ENCODE measurements around the gene CYP2R1.
"Not testable (repeated sequence)": the region's sequence is repeated elsewhere in the genome, so short reads cannot be mapped to it uniquely, and the experiment has no call there.

Gene CYP2R1

DNA sequence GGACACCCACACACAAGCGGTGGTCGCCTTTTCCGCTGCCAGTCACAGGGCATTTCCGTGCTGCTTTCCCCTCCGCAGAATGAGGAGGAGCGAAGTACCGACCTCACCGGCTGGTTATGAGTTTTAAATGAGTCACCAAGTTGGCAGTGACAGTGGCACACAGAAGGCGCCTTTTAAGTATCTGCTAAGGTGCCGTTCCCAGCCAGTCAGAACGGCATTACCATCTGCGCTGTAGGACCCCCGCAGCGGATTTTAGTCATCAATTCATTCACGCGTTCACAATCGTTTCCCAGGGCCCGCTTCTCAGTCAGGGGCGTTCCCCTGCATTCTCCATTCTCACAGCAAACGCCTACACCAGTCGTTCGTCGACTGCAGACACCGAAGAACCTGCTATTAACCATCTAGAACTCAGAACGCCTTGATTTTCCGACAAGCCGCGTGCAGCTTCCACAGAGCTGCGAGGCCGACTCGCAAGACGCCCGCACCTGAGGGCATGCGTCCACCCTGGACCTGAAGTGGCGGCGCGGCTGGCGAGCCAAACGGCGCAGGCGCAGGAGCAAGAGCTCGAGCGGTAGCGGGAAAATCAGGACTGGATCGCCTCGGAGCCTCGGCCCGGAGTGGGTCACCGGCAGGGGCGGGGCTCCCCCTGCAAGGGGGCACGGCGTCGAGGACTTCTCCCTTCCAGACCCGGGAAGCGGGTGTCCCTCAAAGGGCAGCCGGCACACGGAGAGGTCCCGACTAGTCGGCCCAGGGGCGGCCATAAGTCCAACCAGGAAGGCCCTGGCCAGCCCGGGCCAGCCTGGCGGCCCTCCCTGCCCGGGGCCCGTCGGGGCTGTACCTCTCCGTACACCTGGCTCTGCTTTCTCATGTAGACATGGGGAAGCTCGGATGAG is 642 bp downstream of the CYP2R1 start:
- peak; percentile 62 for DNase-seq

GRCh38 chr11:14886513-14886912 is 5.5 kb downstream of the CYP2R1 start:
- no peak for DNase-seq

DNA sequence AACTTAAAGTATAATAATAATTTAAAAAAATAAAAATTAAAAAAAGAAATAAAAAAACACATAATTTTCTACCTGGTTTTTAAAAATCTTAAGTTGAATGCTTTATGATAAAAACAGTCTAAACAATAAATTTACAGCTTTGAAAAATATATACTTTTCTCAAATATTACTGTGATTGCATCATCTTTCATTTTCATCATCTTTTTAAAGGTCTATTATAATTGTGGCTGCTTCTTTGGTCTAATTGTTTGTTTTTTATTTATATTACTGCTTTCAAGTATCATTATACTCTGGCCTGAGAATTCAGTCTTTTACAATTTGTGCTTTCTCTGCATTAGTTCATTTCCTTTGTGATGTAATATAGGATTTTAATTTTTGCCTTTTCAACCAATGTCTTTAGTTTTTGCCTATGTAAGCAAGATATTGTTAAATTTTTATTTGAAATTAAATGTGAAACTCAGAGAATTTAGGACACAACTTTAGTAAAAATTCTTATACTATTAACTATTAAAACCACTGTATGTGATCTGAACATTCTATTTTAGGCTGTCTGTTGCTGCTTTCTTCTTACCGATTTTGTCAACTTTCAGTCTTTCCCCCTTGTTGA is 7.3 kb downstream of the CYP2R1 start:
- no peak for DNase-seq

GRCh38 chr11:14883683-14884082 is 8.3 kb downstream of the CYP2R1 start:
- not testable (repeated sequence) for DNase-seq

DNA sequence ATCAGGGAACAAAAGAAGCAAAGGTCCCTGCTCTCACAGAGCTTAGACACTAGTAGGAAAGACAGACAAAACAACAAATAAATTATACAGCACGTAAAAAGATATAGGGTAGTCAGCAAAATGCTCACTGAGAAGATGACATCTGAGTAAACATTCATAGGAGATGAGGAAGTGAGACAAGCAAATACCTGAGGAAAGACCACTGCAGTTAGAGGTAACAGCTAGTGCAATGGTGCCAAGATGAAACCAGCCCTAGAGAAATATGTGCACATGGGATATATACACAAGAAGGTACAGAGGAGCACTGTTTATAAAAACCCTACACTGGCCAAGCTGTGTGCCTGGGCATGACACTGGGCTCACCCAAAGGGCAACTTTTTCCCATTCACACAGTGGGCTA is 9.8 kb downstream of the CYP2R1 start:
- no peak for DNase-seq

- no peak for DNase-seq
Measured at GRCh38 chr11:14881576-14882193, 10.3 kb downstream of the CYP2R1 start.

- DNase-seq = no peak
Measured at GRCh38 chr11:14875163-14875562, 16.9 kb downstream of the CYP2R1 start.

- no peak for DNase-seq
Measured at GRCh38 chr11:14873632-14874031, 18.4 kb downstream of the CYP2R1 start.

DNA sequence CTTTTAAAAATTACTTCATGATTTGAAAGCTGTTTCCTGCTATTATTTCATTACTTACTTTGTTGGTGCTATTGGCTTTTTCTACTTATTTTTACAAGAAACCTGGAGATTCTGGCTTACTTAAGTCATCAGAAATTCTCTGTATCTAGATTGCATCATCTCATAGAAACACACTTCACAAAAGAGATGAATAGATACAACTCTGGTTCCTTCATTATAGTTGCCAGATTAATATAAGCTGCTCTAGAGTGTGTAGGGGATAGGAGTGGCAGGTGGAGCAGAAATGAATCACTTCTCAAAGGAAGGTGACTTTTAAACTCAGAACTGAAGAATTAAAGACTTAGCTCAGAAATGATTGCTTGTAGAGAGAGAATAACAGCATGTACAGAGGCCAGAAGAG is 20.0 kb downstream of the CYP2R1 start:
- DNase-seq = no peak

GRCh38 chr11:14863775-14864174 is 28.3 kb downstream of the CYP2R1 start:
- DNase-seq = not testable (repeated sequence)

DNA sequence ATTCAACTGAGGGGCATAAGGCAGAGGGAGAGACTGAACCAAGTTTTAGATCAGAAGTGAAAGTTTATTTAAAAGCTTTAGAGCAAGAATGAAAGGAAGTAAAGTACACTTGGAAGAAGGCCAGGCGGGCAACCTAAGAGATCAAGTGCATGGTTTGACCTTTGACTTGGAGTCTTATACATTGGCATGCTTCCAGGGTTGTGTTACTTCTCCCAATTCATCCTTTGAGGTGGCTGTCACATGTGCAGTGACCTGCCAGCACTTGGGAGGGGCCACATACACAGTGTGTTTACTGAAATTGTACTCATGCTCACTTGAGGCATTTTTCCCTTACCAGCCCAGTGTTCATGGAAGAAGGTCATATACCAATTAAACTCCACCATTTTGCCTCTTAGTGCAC is 30.4 kb downstream of the CYP2R1 start:
- no peak for DNase-seq

DNA sequence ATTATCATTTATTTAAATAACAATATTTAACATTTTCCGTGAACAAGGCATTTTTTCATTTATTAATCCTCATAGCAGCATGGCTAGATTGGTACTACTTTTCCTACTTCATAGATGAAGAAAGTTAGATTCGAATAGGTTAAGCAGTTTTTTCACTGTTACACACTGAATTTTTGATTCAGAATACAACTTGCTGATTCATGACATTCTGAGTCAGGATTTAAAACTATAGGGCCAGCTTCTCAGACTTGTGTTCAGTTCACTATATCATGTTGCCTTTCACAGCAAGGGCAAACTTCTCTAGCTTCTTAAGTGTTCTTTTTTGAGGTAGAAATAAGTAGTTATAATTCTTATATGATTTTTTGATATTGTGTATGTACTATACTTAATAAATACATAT is 31.5 kb downstream of the CYP2R1 start:
- DNase-seq = no peak

DNA sequence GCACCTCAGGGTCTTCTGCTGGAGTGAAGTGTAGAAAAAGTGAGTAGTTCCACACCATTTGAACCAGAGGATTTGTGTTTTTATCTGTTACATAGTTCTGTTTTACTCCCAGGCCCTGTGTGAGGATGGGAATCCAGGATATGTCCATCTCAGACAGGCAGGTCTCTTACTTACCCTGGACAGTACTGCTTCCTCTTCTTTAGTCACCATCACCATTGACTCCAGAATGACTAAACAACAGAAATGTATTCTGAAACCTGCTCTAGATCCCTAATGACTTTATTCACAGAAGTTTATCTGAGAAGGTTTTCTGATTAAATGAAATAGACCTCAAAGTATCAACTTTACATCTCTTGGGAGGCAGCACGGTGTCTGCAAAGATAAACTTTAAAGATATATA is 33.6 kb downstream of the CYP2R1 start:
- no peak for DNase-seq

- no peak for DNase-seq
Measured at GRCh38 chr11:14857621-14858020, 34.4 kb downstream of the CYP2R1 start.

DNA sequence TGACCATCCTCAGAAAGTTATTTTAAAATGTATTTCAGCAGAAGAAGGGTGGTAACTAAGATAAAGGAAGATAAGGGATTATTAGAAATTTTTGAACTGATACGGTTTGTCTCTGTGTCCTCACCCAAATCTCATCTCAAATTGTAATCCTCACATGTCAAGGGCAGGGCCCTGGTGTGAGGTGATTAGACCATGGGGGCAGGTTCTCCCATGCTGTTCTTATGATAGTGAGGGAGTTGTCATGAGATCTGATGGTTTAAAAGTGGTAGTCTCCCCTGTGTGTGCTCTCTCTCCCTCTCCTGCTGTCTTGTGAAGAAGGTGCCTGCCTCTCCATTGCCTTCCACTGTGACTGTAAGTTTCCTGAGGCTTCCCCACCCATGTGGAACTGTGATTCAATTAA is 36.1 kb downstream of the CYP2R1 start:
- DNase-seq = no peak

DNA sequence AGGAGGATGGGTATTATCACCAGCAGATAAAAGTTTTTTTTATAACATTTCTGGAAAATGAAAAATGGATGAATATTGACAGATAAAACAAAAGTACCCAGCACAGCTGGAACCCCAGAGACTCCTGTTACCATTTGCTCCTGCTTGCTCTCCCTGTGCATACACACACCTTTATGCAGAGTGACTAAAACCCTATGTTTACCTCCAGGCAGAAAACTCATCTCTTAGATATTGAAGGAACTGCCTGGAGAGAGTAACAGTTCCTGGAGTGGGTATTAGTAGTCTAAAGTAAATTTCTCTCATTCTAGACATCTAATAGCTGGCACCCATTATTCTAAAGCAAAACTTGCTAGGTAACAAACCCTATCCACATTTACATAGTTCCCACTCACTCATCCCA is 38.0 kb downstream of the CYP2R1 start:
- no peak for DNase-seq

- no peak for DNase-seq
Measured at GRCh38 chr11:14852571-14853177, 39.4 kb downstream of the CYP2R1 start.

DNA sequence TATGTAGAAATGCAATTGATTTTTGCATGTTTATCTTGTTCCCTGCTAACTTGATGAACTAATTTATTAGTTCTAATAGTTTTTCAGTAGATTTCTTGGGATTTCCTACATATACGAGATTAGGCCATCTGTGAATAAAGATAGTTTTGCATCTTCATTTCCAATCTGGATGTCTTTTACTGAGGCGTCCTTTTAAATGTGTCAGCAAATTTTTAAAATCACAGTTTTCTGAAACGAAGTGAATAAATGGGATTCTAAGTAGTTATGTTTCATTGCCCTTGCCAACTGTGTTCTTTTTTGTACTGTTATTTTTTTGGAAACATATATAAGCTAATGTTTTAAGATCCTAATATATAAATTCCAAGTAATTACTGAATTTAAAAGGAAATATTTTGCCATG is 50.0 kb downstream of the CYP2R1 start:
- no peak for DNase-seq

GRCh38 chr11:14835496-14836492 is 56.2 kb downstream of the CYP2R1 start:
- no peak for DNase-seq
